HFFc6 (cell line): Measurements from ENCODE around the gene IFIT1B. TPM values are rescaled to one million over a fixed set of nuclear protein-coding genes. Genes with fewer than 3 reads are reported as not detected.
A peak's percentile ranks its signal among the peaks of the same experiment; 100 is the strongest.

Source experiments
- DNase-seq: peaks from one replicate; pipeline ENCODE4 v3.0.0-alpha.2; 2018
- H3K27ac Mint-ChIP-seq: 2 replicates; pipeline ENCODE4 v1.8.0; 2020; ENCODE audit warnings: mild to moderate bottlenecking, mixed read lengths
- H3K27me3 Mint-ChIP-seq: 2 replicates; pipeline ENCODE4 v1.8.0; 2021; ENCODE audit warnings: mild to moderate bottlenecking, moderate library complexity, mixed read lengths; ENCODE audit not compliant: insufficient read depth
- H3K36me3 Mint-ChIP-seq: 2 replicates; pipeline ENCODE4 v1.8.0; 2021; ENCODE audit warnings: low read depth, mixed read lengths
- H3K4me1 Mint-ChIP-seq: 2 replicates; pipeline ENCODE4 v1.8.0; 2020; ENCODE audit warnings: low read depth, mixed read lengths
- H3K4me3 Mint-ChIP-seq: 2 replicates; pipeline ENCODE4 v1.8.0; 2020; ENCODE audit warnings: mild to moderate bottlenecking, moderate library complexity, mixed read lengths
- H3K9me3 Mint-ChIP-seq: 2 replicates; pipeline ENCODE4 v1.8.0; 2020; ENCODE audit warnings: mild to moderate bottlenecking, mixed read lengths
- CTCF ChIP-seq: fragments of 200-600 bp; sonication (generic); IDR thresholded peaks from 2 replicates; pipeline ENCODE4 v1.5.0; 2021; ENCODE audit warnings: antibody characterized with exemption, mild to moderate bottlenecking
- total RNA-seq, 6 experiments: library from RNA; stranded (reverse); fragmentation: NEBNext Ultra II Directional; extraction: Animal tissue kit (Norgen Biotek cat#: 25700); gene quantifications; 2 replicates in 1 of 6; 3 replicates in 5 of 6; pipeline ENCODE4 v1.2.3, GENCODE V29; 2021

Gene IFIT1B
- total RNA-seq, 6 experiments from 2014 or later, result not detected

DNA sequence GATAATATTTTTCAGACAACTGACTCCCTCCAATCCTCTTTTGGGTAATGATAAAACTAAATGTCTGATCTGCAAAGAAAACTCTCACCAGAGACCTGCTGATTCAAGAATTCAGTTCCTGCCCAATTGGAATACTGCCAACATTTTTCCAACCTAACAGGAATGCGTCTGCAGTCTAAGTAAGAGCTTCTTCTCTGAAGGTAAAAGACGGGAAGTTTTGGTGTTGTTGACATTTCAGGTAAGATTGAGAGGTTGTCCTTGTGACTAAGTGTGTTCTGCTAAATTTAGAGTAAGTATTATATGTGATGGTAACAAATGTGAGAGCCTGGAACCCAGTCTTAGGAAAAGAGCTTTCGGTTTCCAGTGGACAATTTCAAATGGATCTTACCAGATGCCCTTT lies 54.1 kb downstream of the IFIT1B start:
- Mint-ChIP-seq H3K27me3 (peaks cover 14% of the 10 kb centered on the region), H3K36me3 (no peaks in the 10 kb centered on the region), H3K9me3 (no peaks in the 10 kb centered on the region), H3K27ac (no peak overlapping the region), H3K4me1 (peaks cover 30% of the 10 kb centered on the region), H3K4me3 (no peak overlapping the region)
- peak; percentile 46 for DNase-seq
- no peak for TF ChIP-seq CTCF

Other genes with a start within 250 kb of the IFIT1B start
- under 1 TPM in 5 of 6 experiments, not detected in 1; 0.09 to 0.18 (median 0.12) TPM for gene CH25H, start 170.7 kb upstream of the IFIT1B start, total RNA-seq
- gene LIPA, start 126.3 kb upstream of the IFIT1B start, total RNA-seq, result 100 to 1,000 TPM; 108 to 212 (median 122) TPM
- 10 to 100 TPM in 5 of 6 experiments, 1 to 10 TPM in 1; 8.7 to 14.1 (median 13.0) TPM for gene IFIT2, start 76.0 kb upstream of the IFIT1B start, total RNA-seq
- gene IFIT3, start 50.1 kb upstream of the IFIT1B start, total RNA-seq, result 10 to 100 TPM; 11.5 to 18.6 (median 18.0) TPM
- gene IFIT1, start 14.6 kb downstream of the IFIT1B start, total RNA-seq, result 10 to 100 TPM; 35.7 to 52.5 (median 49.1) TPM
- 10 to 100 TPM; 19.2 to 26.1 (median 22.4) TPM for gene IFIT5, start 36.5 kb downstream of the IFIT1B start, total RNA-seq
- gene SLC16A12, start 157.5 kb downstream of the IFIT1B start, total RNA-seq, result not detected